IPS DF 6.9 (cell line): ENCODE measurements around the gene PIK3R2.
"Not testable (repeated sequence)": the region's sequence is repeated elsewhere in the genome, so short reads cannot be mapped to it uniquely, and the experiment has no call there.

Experiments
- DNase-seq: peaks from one replicate; pipeline ENCODE4 v3.0.0-alpha.2; 2013; ENCODE audit warnings: low read depth, low spot score
- H3K27ac ChIP-seq: one replicate; pipeline ENCODE4 v1.5.1; 2013; ENCODE audit warnings: low read length, control low read depth
- H3K27me3 ChIP-seq: 2 replicates; pipeline ENCODE4 v1.6.1; 2013; ENCODE audit warnings: mild to moderate bottlenecking, low read length; ENCODE audit not compliant: control insufficient read depth, insufficient read depth
- H3K36me3 ChIP-seq: 2 replicates; pipeline ENCODE4 v1.6.1; 2013; ENCODE audit warnings: low read length; ENCODE audit not compliant: control insufficient read depth, insufficient read depth
- H3K4me1 ChIP-seq: 2 replicates; pipeline ENCODE4 v1.6.1; 2013; ENCODE audit warnings: low read length; ENCODE audit not compliant: control insufficient read depth, insufficient read depth
- H3K4me3 ChIP-seq: 2 replicates; pipeline ENCODE4 v1.5.1; 2013; ENCODE audit warnings: mild to moderate bottlenecking, low read length
- H3K9me3 ChIP-seq: 2 replicates; pipeline ENCODE4 v1.6.1; 2013; ENCODE audit warnings: low read length, inconsistent platforms; ENCODE audit not compliant: control insufficient read depth, insufficient read depth
- WGBS: extraction: QIAGEN DNeasy Blood & Tissue Kit; methylation state at CpG from one replicate; pipeline ENCODE4 v1.1.7; 2013; ENCODE audit warnings: mixed read lengths, missing lambda C conversion rate; ENCODE audit not compliant: insufficient read length, insufficient coverage; 5-methylcytosine and 5-hydroxymethylcytosine counted together

The PIK3R2 gene

GRCh38 chr19:18152817-18153555 is at the start of gene PIK3R2:
PIK3R2 (plus strand) TSS chr19:18153163; CDS start chr19:18155880, 2,717 bp downstream.
- WGBS, result no CpG with 5 or more reads among the region's 86 CpGs
- DNase-seq, result peak; percentile 96
- no peaks in the 10 kb centered on the region for H3K9me3 ChIP-seq
- no peak within 1 kb of the TSS for H3K27ac ChIP-seq
- H3K36me3 ChIP-seq, result peaks cover 6% of the 10 kb centered on the region
- no peaks in the 10 kb centered on the region for H3K4me1 ChIP-seq
- peak within 1 kb of the TSS; percentile 86 for H3K4me3 ChIP-seq
- no peaks in the 10 kb centered on the region for H3K27me3 ChIP-seq

- Histone ChIP-seq H3K27me3 (no peaks in the 10 kb centered on the region), H3K27ac (no peak overlapping the region), H3K4me1 (peaks cover 2% of the 10 kb centered on the region; the same call in 1 of the 2 replicates), H3K9me3 (no peaks in the 10 kb centered on the region), H3K36me3 (no peaks in the 10 kb centered on the region), H3K4me3 (peak overlapping the region; percentile 42; the same call in 1 of the 2 replicates)
- WGBS, result no CpG with 5 or more reads among the region's 5 CpGs
- no peak for DNase-seq
Observed at GRCh38 chr19:18104793-18105131, 48.2 kb upstream of the PIK3R2 start.

DNA sequence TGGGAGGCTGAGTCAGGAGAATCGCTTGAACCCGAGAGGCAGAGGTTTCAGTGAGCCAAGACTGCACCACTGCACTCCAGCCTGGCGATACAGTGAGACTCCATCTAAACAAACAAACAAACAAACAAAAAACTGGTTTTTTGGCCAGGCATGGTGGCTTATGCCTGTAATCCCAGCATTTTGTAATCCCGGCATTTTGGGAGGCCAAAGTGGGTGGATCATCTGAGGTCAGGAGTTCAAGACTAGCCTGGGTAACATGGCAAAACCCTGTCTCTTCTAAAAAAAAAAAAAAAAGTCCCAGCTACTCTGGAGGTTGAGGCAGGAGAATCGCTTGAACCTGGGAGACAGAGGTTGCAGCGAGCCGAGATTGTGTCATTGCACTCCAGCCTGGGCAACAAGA is 47.7 kb upstream of the PIK3R2 start:
- DNase-seq, H3K4me3 ChIP-seq, H3K9me3 ChIP-seq, H3K4me1 ChIP-seq, H3K27me3 ChIP-seq, H3K27ac ChIP-seq, H3K36me3 ChIP-seq: not testable (repeated sequence)
- WGBS, result no CpG with 5 or more reads among the region's 7 CpGs

DNA sequence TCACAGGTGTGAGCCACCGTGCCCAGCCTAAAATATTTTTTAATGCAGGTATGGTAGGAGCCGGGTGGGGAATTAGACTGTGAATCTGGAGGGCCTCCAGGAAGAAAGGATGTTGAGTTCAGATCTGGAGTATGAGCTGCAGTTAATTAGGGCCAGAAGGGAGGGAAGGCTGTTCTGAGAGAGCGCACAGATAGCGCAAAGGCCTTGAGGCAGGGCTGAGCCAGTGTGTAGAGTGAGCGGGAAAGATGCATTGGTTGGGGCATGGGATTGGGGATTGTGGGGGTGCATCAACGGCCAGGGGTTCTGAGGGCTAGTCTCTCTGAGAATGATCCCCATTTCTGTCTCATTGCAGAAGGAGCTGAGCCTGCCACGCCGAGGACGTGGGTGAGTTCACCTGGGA is 45.7 kb upstream of the PIK3R2 start:
- no peaks in the 10 kb centered on the region for H3K27me3 ChIP-seq
- DNase-seq, result no peak
- H3K9me3 ChIP-seq, result no peaks in the 10 kb centered on the region
- no peaks in the 10 kb centered on the region for H3K36me3 ChIP-seq
- H3K27ac ChIP-seq, result no peak overlapping the region
- H3K4me1 ChIP-seq, result peaks cover 3% of the 10 kb centered on the region
- no peak overlapping the region for H3K4me3 ChIP-seq
- WGBS, result no CpG with 5 or more reads among the region's 9 CpGs

DNA sequence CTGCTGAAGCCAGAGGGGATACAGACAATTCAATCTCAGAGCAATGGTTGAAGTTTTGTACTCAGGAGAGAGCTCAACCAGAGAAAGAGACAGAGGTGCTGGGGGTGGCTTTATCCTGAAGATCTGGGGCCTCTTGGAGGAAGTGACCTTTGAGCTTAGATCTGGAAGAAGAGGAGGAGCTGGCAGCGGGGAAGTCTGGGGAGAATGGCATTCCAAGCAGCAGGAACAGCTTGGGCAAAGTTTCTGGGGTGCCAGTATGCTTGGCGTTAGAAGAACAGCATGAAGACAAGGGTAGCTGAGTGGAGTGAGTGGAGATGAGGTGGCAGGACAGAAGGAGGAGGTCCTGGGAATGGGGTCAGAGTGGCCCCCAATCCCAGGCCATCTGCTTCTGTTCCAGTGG is 44.1 kb upstream of the PIK3R2 start:
- DNase-seq, result no peak
- Histone ChIP-seq H3K9me3 (no peaks in the 10 kb centered on the region), H3K27ac (no peak overlapping the region), H3K36me3 (no peaks in the 10 kb centered on the region), H3K4me3 (no peak overlapping the region), H3K4me1 (peaks cover 3% of the 10 kb centered on the region), H3K27me3 (no peaks in the 10 kb centered on the region)
- no CpG with 5 or more reads among the region's 2 CpGs for WGBS

- no peaks in the 10 kb centered on the region for H3K36me3 ChIP-seq
- no peak for DNase-seq
- no peaks in the 10 kb centered on the region for H3K9me3 ChIP-seq
- peaks cover 3% of the 10 kb centered on the region for H3K4me1 ChIP-seq
- WGBS, result no CpG with 5 or more reads among the region's 12 CpGs
- no peaks in the 10 kb centered on the region for H3K27me3 ChIP-seq
- H3K4me3 ChIP-seq, result peak overlapping the region; percentile 44; the same call in 1 of the 2 replicates
- H3K27ac ChIP-seq, result no peak overlapping the region
Observed at GRCh38 chr19:18109341-18109732, 43.6 kb upstream of the PIK3R2 start.

DNA sequence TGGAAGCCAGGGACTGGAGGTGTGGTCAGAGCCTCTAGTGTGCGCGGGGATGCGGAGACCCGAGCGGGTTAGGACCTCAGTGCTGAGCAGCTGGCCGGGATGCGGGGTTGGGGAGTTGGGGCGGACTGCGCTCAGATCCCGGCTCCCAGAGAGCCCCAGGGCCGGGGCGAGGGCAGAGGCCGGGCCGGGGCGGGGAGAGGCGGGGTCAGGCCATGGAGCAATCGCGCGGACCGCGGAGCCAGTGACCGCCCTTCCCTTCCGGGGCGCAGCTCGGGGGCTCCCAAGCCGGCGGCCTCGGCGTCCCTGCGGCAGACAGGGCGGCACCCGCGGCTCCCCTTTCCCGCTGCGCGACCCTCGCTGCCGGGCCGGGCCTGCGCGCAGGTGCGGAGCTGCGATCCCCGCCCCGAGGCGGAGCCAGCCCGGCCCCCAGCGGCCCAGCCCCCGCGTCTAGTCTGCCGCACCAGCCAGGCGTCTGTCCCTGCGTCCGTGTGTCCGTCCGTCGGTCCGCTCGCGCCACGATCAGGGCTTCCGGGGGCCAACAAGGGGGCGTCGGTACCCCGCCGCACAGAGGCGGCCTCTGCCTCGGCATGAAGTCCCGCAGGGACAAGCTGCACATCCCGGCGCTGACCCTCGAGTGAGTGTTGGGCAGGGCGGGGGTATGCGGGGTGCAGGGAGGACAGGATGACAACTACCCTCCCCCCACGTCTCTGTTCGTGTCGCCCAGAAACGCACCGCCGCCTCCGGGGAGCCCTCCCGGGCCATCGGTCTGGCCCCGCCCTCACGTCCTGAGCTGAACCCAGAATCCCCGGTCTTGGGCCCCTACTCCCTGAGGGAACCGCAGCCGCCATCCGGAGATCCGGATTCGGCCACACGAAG is 43.0 kb upstream of the PIK3R2 start:
- Histone ChIP-seq H3K4me3 (peak overlapping the region; percentile 44), H3K9me3 (no peaks in the 10 kb centered on the region), H3K36me3 (no peaks in the 10 kb centered on the region), H3K27me3 (no peaks in the 10 kb centered on the region), H3K4me1 (peaks cover 3% of the 10 kb centered on the region), H3K27ac (no peak overlapping the region)
- DNase-seq, result no peak
- no CpG with 5 or more reads among the region's 92 CpGs for WGBS

DNA sequence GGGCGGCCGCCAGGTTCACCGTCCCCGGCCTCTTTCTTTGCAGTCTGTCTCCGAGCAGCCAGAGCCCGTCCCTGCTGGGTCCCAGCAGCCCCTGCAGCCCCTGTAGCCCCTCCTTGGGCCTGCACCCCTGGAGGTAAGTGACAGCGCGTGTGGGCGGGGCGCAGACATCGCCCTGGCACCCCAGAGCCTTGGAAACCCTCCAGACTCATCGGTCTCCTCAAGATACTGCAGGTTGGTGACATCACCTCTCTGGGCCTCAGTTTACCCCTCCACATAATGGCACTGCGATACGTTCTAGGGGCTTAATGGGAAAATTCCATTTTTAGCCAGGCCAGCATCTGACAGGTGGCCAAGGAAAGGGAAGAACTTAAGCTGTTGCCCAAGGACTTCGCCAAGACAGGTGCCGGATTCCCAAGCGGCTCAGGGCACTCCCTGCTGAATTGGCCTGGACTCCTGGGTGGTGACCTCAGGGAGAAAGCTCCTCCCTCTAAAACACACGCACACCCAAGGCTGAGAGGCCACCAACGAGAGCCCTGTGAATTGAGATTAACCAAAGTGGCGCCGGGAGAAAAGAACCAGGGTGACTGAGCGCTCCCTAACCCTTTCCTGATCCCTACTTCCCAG is 42.2 kb upstream of the PIK3R2 start:
- H3K4me1 ChIP-seq, result peaks cover 3% of the 10 kb centered on the region
- no peak for DNase-seq
- peak overlapping the region; percentile 44; the same call in 1 of the 2 replicates for H3K4me3 ChIP-seq
- no peaks in the 10 kb centered on the region for H3K9me3 ChIP-seq
- H3K27me3 ChIP-seq, result no peaks in the 10 kb centered on the region
- H3K36me3 ChIP-seq, result no peaks in the 10 kb centered on the region
- no CpG with 5 or more reads among the region's 22 CpGs for WGBS
- H3K27ac ChIP-seq, result no peak overlapping the region

DNA sequence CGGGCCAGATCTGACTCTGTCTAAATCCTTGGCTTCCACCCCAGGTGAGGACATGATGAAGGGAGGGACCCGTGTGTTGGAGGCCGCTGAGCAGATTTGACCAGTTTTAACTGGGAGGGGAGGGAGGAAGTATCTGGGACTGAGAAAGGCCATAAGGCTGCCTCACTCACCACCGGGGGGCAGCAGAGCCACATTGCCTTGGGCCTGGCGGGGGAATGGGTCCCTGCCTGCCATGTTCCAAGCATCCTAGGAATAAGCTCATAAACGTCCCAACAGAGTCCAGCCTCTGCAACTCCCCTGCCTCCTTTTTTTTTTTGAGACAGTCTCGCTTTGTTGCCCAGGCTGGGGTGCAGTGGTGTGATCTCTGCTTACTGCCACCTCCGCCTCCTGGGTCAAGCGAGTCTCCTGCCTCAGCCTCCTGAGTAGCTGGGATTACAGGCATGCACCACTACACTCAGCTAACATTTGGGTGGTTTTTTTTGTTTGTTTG is 39.9 kb upstream of the PIK3R2 start:
- Histone ChIP-seq H3K4me3 (no peak overlapping the region), H3K4me1 (peaks cover 3% of the 10 kb centered on the region), H3K36me3 (no peaks in the 10 kb centered on the region), H3K27ac (no peak overlapping the region), H3K27me3 (no peaks in the 10 kb centered on the region), H3K9me3 (no peaks in the 10 kb centered on the region)
- DNase-seq, result no peak
- no CpG with 5 or more reads among the region's 9 CpGs for WGBS

DNA sequence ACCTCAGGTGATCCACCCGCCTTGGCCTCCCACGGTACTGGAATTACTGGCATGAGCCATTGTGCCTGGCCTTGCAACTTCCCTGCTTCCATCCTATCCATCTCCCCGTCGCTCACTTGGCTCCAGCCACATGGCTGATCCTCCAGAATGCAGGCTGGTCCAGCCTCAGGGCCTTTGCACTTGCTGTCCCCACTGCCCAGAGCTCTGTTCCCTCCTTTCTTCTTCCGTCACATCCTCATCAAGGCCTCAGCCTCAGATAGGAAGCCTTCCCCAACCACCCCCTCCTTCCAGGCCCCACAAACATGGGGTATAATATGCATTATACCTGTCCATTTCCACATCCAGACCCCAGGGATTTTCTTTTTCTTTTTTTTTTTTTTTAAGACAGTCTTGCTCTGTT is 39.1 kb upstream of the PIK3R2 start:
- Histone ChIP-seq H3K4me1 (peaks cover 5% of the 10 kb centered on the region), H3K27ac (no peak overlapping the region), H3K36me3 (no peaks in the 10 kb centered on the region), H3K27me3 (no peaks in the 10 kb centered on the region), H3K9me3 (no peaks in the 10 kb centered on the region), H3K4me3 (no peak overlapping the region)
- DNase-seq, result no peak
- WGBS, result no CpG with 5 or more reads among the region's 5 CpGs
